Loucy (cell line): ENCODE results near the gene RFESD.

ENCODE experiments used
- H2AFZ ChIP-seq: fragments of 200-600 bp; sonication (generic); 2 replicates; pipeline ENCODE4 v1.6.0; 2016; ENCODE audit warnings: antibody characterized with exemption, mild to moderate bottlenecking, low read length, moderate library complexity
- H3F3A ChIP-seq: fragments of 200-600 bp; 2 replicates; pipeline ENCODE4 v1.6.0; 2016; ENCODE audit warnings: antibody characterized with exemption, low read depth, mild to moderate bottlenecking
- H3K27me3 ChIP-seq: fragments of 200-600 bp; sonication (generic); 2 replicates; pipeline ENCODE4 v1.6.1; 2014; ENCODE audit warnings: low read length, mild to moderate bottlenecking; ENCODE audit not compliant: insufficient read depth, poor library complexity, severe bottlenecking
- H3K36me3 ChIP-seq: fragments of 200-600 bp; sonication (generic); 2 replicates; pipeline ENCODE4 v1.6.1; 2016; ENCODE audit warnings: low read length; ENCODE audit not compliant: insufficient read depth
- H3K4me1 ChIP-seq: fragments of 200-600 bp; sonication (generic); 2 replicates; pipeline ENCODE4 v1.5.1; 2014; ENCODE audit warnings: low read length, mild to moderate bottlenecking; ENCODE audit not compliant: insufficient read depth, poor library complexity, severe bottlenecking
- H3K4me2 ChIP-seq: fragments of 200-600 bp; sonication (generic); 2 replicates; pipeline ENCODE4 v1.6.0; 2014; ENCODE audit warnings: antibody characterized with exemption, low read length, low read depth, mild to moderate bottlenecking; ENCODE audit not compliant: poor library complexity, severe bottlenecking
- H3K4me3 ChIP-seq: fragments of 200-600 bp; sonication (generic); 2 replicates; pipeline ENCODE4 v1.5.1; 2014; ENCODE audit warnings: low read length, mild to moderate bottlenecking, mixed read lengths; ENCODE audit not compliant: poor library complexity, severe bottlenecking
- H3K79me2 ChIP-seq: fragments of 200-600 bp; sonication (generic); 2 replicates; pipeline ENCODE4 v1.6.1; 2014; ENCODE audit warnings: low read length; ENCODE audit not compliant: insufficient read depth
- H3K9ac ChIP-seq: fragments of 200-600 bp; sonication (generic); 2 replicates; pipeline ENCODE4 v1.6.0; 2014; ENCODE audit warnings: mild to moderate bottlenecking, low read depth, low read length, moderate library complexity; ENCODE audit not compliant: poor library complexity, severe bottlenecking
- H3K9me2 ChIP-seq: fragments of 200-600 bp; sonication (generic); replicated peaks from 2 replicates; pipeline ENCODE4 v1.6.1; 2016; ENCODE audit warnings: low read depth, low read length, mixed read lengths
- H3K9me3 ChIP-seq: fragments of 200-600 bp; sonication (generic); 2 replicates; pipeline ENCODE4 v1.6.1; 2014; ENCODE audit warnings: mild to moderate bottlenecking, antibody characterized with exemption, low read length, low read depth; ENCODE audit not compliant: insufficient read depth
- H4K20me1 ChIP-seq: fragments of 200-600 bp; sonication (generic); 2 replicates; pipeline ENCODE4 v1.6.0; 2014; ENCODE audit warnings: antibody characterized with exemption, low read length, mild to moderate bottlenecking; ENCODE audit not compliant: insufficient read depth, poor library complexity, severe bottlenecking
- EZH2phosphoT487 ChIP-seq: fragments of 200-600 bp; IDR thresholded peaks from 2 replicates; pipeline ENCODE4 v1.6.1; 2018; ENCODE audit warnings: antibody characterized with exemption, mild to moderate bottlenecking, moderate library complexity, borderline replicate concordance
- TF ChIP-seq, protein P1 (sequence below): fragments of 200-600 bp; sonication (generic); conservative IDR thresholded peaks from 2 replicates; pipeline ENCODE4 v1.5.1; 2014; ENCODE audit warnings: mild to moderate bottlenecking, antibody characterized with exemption, low read length

RFESD gene

DNA sequence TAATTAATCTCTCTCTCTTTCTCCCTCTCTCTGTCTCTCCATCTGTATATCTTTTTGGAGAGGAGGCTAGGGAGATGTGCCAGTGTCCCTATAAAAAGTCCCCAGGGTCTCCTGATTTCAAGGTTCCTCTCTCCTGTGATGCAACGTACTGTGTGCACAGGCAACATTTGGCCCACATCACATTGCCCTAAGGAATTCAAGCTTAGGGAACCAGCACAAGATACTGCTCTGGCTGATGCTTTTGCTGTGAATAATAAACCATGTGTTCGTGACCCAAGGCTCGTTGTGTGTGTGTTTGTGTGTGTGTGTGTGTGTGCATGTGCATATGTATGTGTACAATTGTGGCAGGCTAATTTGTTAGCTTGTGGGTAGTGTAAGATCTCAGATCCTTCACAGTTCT lies 26.5 kb downstream of the RFESD start:
- Histone ChIP-seq H3K4me3 (no peak overlapping the region), H3K4me2 (no peak overlapping the region), H3F3A (no peaks in the 10 kb centered on the region), H3K4me1 (peaks cover 15% of the 10 kb centered on the region), H3K27me3 (no peaks in the 10 kb centered on the region), H2AFZ (peak overlapping the region; percentile 41; the same call in 1 of the 2 replicates), H3K9ac (no peak overlapping the region), H3K9me3 (no peaks in the 10 kb centered on the region), H3K9me2 (no peaks in the 10 kb centered on the region), H3K79me2 (no peaks in the 10 kb centered on the region), H4K20me1 (no peaks in the 10 kb centered on the region), H3K36me3 (no peaks in the 10 kb centered on the region)
- TF ChIP-seq, protein P1, sequence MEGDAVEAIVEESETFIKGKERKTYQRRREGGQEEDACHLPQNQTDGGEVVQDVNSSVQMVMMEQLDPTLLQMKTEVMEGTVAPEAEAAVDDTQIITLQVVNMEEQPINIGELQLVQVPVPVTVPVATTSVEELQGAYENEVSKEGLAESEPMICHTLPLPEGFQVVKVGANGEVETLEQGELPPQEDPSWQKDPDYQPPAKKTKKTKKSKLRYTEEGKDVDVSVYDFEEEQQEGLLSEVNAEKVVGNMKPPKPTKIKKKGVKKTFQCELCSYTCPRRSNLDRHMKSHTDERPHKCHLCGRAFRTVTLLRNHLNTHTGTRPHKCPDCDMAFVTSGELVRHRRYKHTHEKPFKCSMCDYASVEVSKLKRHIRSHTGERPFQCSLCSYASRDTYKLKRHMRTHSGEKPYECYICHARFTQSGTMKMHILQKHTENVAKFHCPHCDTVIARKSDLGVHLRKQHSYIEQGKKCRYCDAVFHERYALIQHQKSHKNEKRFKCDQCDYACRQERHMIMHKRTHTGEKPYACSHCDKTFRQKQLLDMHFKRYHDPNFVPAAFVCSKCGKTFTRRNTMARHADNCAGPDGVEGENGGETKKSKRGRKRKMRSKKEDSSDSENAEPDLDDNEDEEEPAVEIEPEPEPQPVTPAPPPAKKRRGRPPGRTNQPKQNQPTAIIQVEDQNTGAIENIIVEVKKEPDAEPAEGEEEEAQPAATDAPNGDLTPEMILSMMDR = no peak
- no peak for TF ChIP-seq EZH2phosphoT487

DNA sequence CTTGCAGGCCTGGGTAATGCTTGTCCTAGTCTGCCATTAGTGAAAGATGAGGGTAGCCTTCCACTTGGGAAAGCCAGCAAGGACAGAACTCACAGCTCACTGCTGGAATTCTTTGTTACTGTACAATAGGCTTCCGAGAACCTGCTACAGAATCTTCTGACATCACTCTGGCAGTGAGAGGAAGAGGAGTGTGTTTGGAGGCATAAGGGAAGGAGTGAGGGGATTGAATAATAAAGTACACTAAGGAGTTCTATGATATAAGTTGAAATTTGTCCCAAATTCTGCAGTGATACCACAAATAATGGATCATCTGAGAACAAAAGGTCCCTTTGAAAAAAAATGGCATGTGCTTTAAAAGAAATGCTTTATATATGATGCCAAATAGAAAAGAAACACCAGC lies 36.3 kb downstream of the RFESD start, which contains the start of gene SPATA9:
Gene SPATA9, minus strand, starts transcription at position 101 of the 400 bp plus-strand sequence. CDS start 137 bp downstream, outside the sequence.
- Histone ChIP-seq H3K9ac (no peak within 1 kb of the TSS), H3K27me3 (no peaks in the 10 kb centered on the region), H3K9me2 (no peaks in the 10 kb centered on the region), H3K4me2 (no peak within 1 kb of the TSS), H3K4me1 (no peaks in the 10 kb centered on the region), H3K79me2 (no peaks in the 10 kb centered on the region), H3K9me3 (no peaks in the 10 kb centered on the region), H3K36me3 (no peaks in the 10 kb centered on the region), H4K20me1 (no peaks in the 10 kb centered on the region), H3K4me3 (no peak within 1 kb of the TSS), H3F3A (no peaks in the 10 kb centered on the region), H2AFZ (no peak within 1 kb of the TSS)
- TF ChIP-seq, protein P1 = no peak
- no peak for TF ChIP-seq EZH2phosphoT487

DNA sequence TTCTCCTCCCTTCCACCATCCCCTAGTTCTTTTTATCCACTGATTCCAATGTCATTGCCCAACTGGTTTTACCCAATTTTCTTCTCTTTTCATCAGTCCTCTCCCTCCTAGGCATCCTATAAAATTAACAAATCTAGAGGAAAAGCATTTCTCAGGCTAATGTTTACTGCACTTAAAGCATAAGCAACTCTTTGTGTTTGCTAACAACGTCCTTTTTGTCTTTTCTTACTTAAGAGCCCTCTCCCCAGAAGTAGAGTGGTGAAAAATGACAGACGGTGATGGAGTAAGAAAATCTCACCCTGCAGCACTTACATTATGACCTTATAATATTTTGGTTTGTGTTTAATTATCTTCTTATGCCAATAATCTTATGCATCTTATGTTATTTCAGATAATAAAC lies 37.8 kb downstream of the RFESD start:
- Histone ChIP-seq H3K36me3 (no peaks in the 10 kb centered on the region), H3K27me3 (no peaks in the 10 kb centered on the region), H3K4me3 (no peak overlapping the region), H3K4me1 (no peaks in the 10 kb centered on the region), H3K9me2 (no peaks in the 10 kb centered on the region), H3F3A (no peaks in the 10 kb centered on the region), H3K79me2 (no peaks in the 10 kb centered on the region), H2AFZ (no peak overlapping the region), H3K9me3 (no peaks in the 10 kb centered on the region), H3K4me2 (no peak overlapping the region), H3K9ac (no peak overlapping the region), H4K20me1 (no peaks in the 10 kb centered on the region)
- no peak for TF ChIP-seq EZH2phosphoT487
- TF ChIP-seq, protein P1 = no peak
